Caco-2 (cell line): ENCODE data around the gene FGFR4. TPM values are rescaled to one million over a fixed set of nuclear protein-coding genes. Genes with fewer than 3 reads are reported as not detected.
A peak's percentile ranks its signal among the peaks of the same experiment; 100 is the strongest.

Experiments
- BruUV-seq: library from RNA; stranded (reverse); fragments of 400-500 nt; replicated peaks from 2 replicates; lab custom pipeline; 2021; lab: Mats Ljungman, UMichigan
- CTCF ChIA-PET: fragments of 300-600 bp; sonication (Branson Sonifier 250); formaldehyde crosslinking; loops from one replicate; lab custom pipeline; 2022; ENCODE audit warnings: antibody characterized with exemption; lab: Charles Lee
- POLR2A ChIA-PET: fragments of 300-600 bp; sonication (Branson Sonifier 250); formaldehyde crosslinking; loops from one replicate; lab custom pipeline; 2022; ENCODE audit warnings: antibody characterized with exemption; lab: Charles Lee
- DNase-seq, 2 experiments: peaks; one replicate each; pipeline versions ENCODE4 v3.0.0 to v3.0.0-alpha.2; 2020 to 2022
- H3K27me3 ChIP-seq: replicated peaks from 2 replicates; pipeline ENCODE4 v1.6.0; 2011; ENCODE audit warnings: low read length; ENCODE audit not compliant: control insufficient read depth, insufficient read depth
- H3K36me3 ChIP-seq: 2 replicates; pipeline ENCODE4 v1.5.1; 2011; ENCODE audit warnings: low read length; ENCODE audit not compliant: control insufficient read depth, insufficient read depth
- H3K4me1 ChIP-seq: fragments of 250-450 bp; sonication (Bioruptor Pico); 2 replicates; pipeline ENCODE4 v1.5.1; 2020; ENCODE audit warnings: mild to moderate bottlenecking
- H3K4me3 ChIP-seq: 2 replicates; pipeline ENCODE4 v1.5.1; 2011; ENCODE audit warnings: low read depth, mild to moderate bottlenecking, control low read depth, low read length
- H3K9me3 ChIP-seq: fragments of 250-450 bp; sonication (Bioruptor Pico); 2 replicates; pipeline ENCODE4 v1.5.1; 2020; ENCODE audit warnings: mild to moderate bottlenecking, moderate library complexity
- H3K27ac Mint-ChIP-seq: one replicate; pipeline ENCODE4 v1.8.0; 2022; ENCODE audit warnings: mixed read lengths; ENCODE audit not compliant: unreplicated experiment
- H3K27me3 Mint-ChIP-seq: one replicate; pipeline ENCODE4 v1.8.0; 2022; ENCODE audit warnings: mixed read lengths; ENCODE audit not compliant: insufficient read depth, unreplicated experiment
- H3K36me3 Mint-ChIP-seq: one replicate; pipeline ENCODE4 v1.8.0; 2022; ENCODE audit warnings: mild to moderate bottlenecking, mixed read lengths; ENCODE audit not compliant: insufficient read depth, unreplicated experiment
- H3K4me1 Mint-ChIP-seq: one replicate; pipeline ENCODE4 v1.8.0; 2022; ENCODE audit warnings: low read depth, mixed read lengths; ENCODE audit not compliant: unreplicated experiment
- H3K4me3 Mint-ChIP-seq: one replicate; pipeline ENCODE4 v1.8.0; 2022; ENCODE audit warnings: mild to moderate bottlenecking, moderate library complexity, mixed read lengths; ENCODE audit not compliant: unreplicated experiment
- H3K9me3 Mint-ChIP-seq: one replicate; pipeline ENCODE4 v1.8.0; 2022; ENCODE audit warnings: mixed read lengths; ENCODE audit not compliant: unreplicated experiment
- intact Hi-C: fragments of 100-400 bp; cut with micrococcal nuclease; formaldehyde crosslinking; loops from one replicate; pipeline ENCODE4 v1.10.0; 2022; ENCODE audit not compliant: unreplicated experiment
- total RNA-seq: library from RNA; stranded (reverse); gene quantifications from 2 replicates; pipeline ENCODE4 v1.2.3, GENCODE V29; 2022
- TF ChIP-seq, protein P1 (sequence below), 2 experiments: fragments of 200-600 bp in 1 of 2; IDR thresholded peaks; 1 replicate in 1 of 2; 2 replicates in 1 of 2; pipeline versions ENCODE4 v1.5.1 to v1.8.0; 2011 to 2022; ENCODE audit warnings: antibody characterized with exemption in 1 of 2, control low read depth in 1 of 2, inconsistent platforms in 1 of 2, low read depth in 1 of 2, low read length in 1 of 2, mild to moderate bottlenecking in 1 of 2, moderate library complexity in 1 of 2; ENCODE audit not compliant: insufficient read depth in 1 of 2, severe bottlenecking in 1 of 2, unreplicated experiment in 1 of 2

Gene FGFR4
- total RNA-seq, 1 experiment from 2014 or later, result 190 TPM

DNA sequence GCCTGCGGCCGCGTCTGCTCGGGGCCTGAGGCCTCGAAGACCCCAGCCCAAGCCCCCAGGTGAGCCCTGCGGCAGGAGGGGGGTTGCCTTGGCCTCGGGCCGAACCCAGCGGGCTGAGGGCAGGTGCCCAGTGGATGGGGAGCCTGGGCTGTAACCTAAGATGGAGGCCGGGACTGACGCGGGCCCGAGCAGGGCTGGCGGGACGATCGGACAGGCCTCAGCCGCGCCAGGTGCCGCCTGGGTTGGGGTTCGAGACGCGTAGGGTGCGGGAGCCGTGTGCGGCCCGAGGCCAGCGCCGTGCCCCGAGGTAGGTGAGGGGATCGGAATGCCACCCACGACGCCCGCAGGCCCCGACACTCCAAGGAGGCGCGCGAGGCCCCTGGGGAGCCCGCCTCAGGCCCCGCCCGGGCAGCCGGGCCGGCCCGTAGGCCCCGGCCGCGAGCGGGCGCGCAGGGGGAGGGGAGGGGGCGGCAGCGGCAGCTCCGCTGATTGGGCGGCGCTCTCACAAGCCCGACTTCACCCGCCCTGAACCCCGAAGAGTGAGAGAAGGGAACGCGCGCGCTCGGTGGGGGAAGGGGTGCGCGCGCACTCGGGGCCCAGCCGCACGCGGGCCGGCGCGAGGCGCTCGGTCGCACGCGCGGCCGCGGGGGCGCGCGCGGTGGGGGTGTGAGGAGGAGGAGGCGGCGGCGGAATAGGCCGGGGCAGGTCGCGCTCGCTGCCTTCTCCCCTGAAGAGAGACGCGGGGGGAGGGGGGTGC is 46.6 kb downstream of the FGFR4 start, which contains the start of gene NSD1:
Gene NSD1 (plus strand): TSS at position 678 of the 757 bp plus-strand sequence. CDS start 1,331 bp downstream, outside the sequence.
- intact Hi-C loops, result no loop called here
- Histone ChIP-seq H3K4me3 (peak within 1 kb of the TSS; percentile 92), H3K4me1 (peaks cover 13% of the 10 kb centered on the region), H3K9me3 (no peaks in the 10 kb centered on the region), H3K36me3 (peaks cover 2% of the 10 kb centered on the region; the same call in 1 of the 2 replicates), H3K27me3 (no peaks in the 10 kb centered on the region)
- no peaks in the 10 kb centered on the region for H3K27me3 Mint-ChIP-seq
- peak; percentile 66 to 76 for DNase-seq
- TF ChIP-seq, protein P1, sequence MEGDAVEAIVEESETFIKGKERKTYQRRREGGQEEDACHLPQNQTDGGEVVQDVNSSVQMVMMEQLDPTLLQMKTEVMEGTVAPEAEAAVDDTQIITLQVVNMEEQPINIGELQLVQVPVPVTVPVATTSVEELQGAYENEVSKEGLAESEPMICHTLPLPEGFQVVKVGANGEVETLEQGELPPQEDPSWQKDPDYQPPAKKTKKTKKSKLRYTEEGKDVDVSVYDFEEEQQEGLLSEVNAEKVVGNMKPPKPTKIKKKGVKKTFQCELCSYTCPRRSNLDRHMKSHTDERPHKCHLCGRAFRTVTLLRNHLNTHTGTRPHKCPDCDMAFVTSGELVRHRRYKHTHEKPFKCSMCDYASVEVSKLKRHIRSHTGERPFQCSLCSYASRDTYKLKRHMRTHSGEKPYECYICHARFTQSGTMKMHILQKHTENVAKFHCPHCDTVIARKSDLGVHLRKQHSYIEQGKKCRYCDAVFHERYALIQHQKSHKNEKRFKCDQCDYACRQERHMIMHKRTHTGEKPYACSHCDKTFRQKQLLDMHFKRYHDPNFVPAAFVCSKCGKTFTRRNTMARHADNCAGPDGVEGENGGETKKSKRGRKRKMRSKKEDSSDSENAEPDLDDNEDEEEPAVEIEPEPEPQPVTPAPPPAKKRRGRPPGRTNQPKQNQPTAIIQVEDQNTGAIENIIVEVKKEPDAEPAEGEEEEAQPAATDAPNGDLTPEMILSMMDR (IDR thresholded peaks at IDR 0.05; ENCODE audit: insufficient read depth in 1 of 2, low read depth in 1 of 2, low read length in 1 of 2, severe bottlenecking in 1 of 2, unreplicated experiment in 1 of 2), result no peak
- no TSS peak for BruUV-seq
- H3K36me3 Mint-ChIP-seq, result peaks cover 27% of the 10 kb centered on the region
- H3K27ac Mint-ChIP-seq, result peak within 1 kb of the TSS; percentile 91
- H3K4me3 Mint-ChIP-seq, result peak within 1 kb of the TSS; percentile 86
- POLR2A ChIA-PET, result interaction anchor here (0.7 kb wide), 2 partner anchors 8 to 34 kb away, joined by 4 to 5 read pairs; no protein-coding TSS in a partner anchor
- H3K9me3 Mint-ChIP-seq, result no peaks in the 10 kb centered on the region
- H3K4me1 Mint-ChIP-seq, result peaks cover 13% of the 10 kb centered on the region
- CTCF ChIA-PET, result interaction anchor here (1.3 kb wide), 1 partner anchor 46 kb away, joined by 3 read pairs; the partner anchor contains the start of gene FGFR4

DNA sequence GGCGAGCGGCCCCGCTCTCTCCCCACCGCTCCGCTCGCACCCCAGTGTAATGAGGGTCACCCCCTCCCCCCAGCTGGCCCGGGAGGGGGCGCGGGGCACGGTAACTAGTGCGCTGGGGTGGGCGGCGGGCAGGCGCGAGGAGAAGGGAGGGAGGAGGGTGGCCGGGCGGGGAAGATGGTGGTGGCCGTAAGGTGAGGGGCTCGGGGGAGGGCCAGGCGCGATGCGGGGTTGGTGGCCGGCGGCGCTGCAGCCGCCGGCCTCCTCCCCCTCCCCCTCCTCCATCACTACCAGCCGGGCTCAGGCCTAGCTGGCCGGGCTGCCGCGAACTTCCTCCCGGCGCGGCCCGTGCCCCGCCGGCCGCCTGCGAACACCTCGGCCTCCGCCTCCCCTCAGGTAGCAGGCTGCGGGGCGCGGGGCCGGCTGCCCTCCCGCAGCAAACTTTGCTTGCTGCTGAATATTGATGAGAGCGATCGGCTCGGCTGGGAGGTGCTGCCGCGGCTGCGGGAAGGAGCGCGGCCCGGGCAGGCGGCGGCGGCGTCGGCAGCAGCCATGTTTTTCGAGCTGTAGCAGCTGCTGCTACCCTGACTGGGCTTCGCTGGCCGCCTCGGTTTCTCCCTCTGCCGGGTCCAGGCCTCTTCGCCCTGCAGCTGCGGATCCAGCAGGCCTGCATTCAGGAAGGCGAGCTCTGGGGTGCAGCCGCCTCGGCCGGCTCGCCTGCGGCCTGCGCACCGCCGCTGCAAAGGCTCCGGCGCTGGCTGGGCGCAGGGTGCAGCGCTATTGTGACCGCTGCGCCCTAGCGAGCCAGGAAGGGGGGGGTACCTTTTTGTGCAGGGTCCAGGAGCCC is 47.4 kb downstream of the FGFR4 start:
- H3K4me3 Mint-ChIP-seq, result peak overlapping the region; percentile 86
- ChIA-PET CTCF (interaction anchor here (1.3 kb wide), 1 partner anchor 47 kb away, joined by 3 read pairs; the partner anchor contains the start of gene FGFR4), POLR2A (interaction anchor here (0.6 to 0.9 kb wide), 5 partner anchors 27 to 364 kb away, joined by 3 to 7 read pairs (median 4); no protein-coding TSS in a partner anchor)
- Histone ChIP-seq H3K4me1 (peaks cover 13% of the 10 kb centered on the region), H3K27me3 (no peaks in the 10 kb centered on the region), H3K9me3 (no peaks in the 10 kb centered on the region), H3K4me3 (peak overlapping the region; percentile 92), H3K36me3 (peaks cover 2% of the 10 kb centered on the region; the same call in 1 of the 2 replicates)
- H3K4me1 Mint-ChIP-seq, result peaks cover 13% of the 10 kb centered on the region
- TF ChIP-seq, protein P1 (IDR thresholded peaks at IDR 0.05; ENCODE audit: insufficient read depth in 1 of 2, low read depth in 1 of 2, low read length in 1 of 2, severe bottlenecking in 1 of 2, unreplicated experiment in 1 of 2), result no peak
- peaks cover 29% of the 10 kb centered on the region for H3K36me3 Mint-ChIP-seq
- H3K27me3 Mint-ChIP-seq, result no peaks in the 10 kb centered on the region
- intact Hi-C loops, result no loop called here
- no TSS peak for BruUV-seq
- no peaks in the 10 kb centered on the region for H3K9me3 Mint-ChIP-seq
- peak overlapping the region; percentile 91 for H3K27ac Mint-ChIP-seq
- DNase-seq, result peak; percentile 56 to 68
